CD14-positive monocyte (primary cell): ENCODE measurements around the gene CBLB. TPM values are rescaled to one million over a fixed set of nuclear protein-coding genes. Genes with fewer than 3 reads are reported as not detected.
A peak's percentile ranks its signal among the peaks of the same experiment; 100 is the strongest.

Experiments
- DNase-seq, 3 donors: peaks; one replicate each; pipeline ENCODE4 v3.0.0-alpha.2; 2011 to 2022
- H2AFZ ChIP-seq: 2 replicates; pipeline ENCODE4 v1.6.0; 2012; ENCODE audit warnings: mild to moderate bottlenecking, low read depth, low read length, inconsistent platforms; ENCODE audit not compliant: insufficient read depth, poor library complexity, severe bottlenecking
- H3K27ac ChIP-seq, 2 donors: 1 replicate in 1 of 2; 2 replicates in 1 of 2; pipeline ENCODE4 v1.5.1; 2012 to 2013; ENCODE audit warnings: low read length in 2 of 2, control low read depth in 1 of 2, inconsistent platforms in 1 of 2, low read depth in 1 of 2, mild to moderate bottlenecking in 1 of 2
- H3K27me3 ChIP-seq, 2 donors: one replicate each; pipeline versions ENCODE4 v1.6.0 to v1.6.1; 2011 to 2013; ENCODE audit warnings: low read length in 2 of 2; ENCODE audit not compliant: control insufficient read depth in 2 of 2, insufficient read depth in 2 of 2
- H3K36me3 ChIP-seq, 2 donors: replicated peaks in 1 of 2; 1 replicate in 1 of 2; 2 replicates in 1 of 2; pipeline versions ENCODE4 v1.5.1 to v1.6.1; 2012 to 2013; ENCODE audit warnings: low read length in 2 of 2, control low read depth in 1 of 2, inconsistent platforms in 1 of 2, mild to moderate bottlenecking in 1 of 2; ENCODE audit not compliant: insufficient read depth in 2 of 2, control insufficient read depth in 1 of 2
- H3K4me1 ChIP-seq, 2 donors: 1 replicate in 1 of 2; 2 replicates in 1 of 2; pipeline versions ENCODE4 v1.5.1 to v1.6.1; 2012 to 2013; ENCODE audit warnings: low read length in 2 of 2, control low read depth in 1 of 2, inconsistent platforms in 1 of 2, mild to moderate bottlenecking in 1 of 2, moderate library complexity in 1 of 2; ENCODE audit not compliant: insufficient read depth in 2 of 2, control insufficient read depth in 1 of 2
- H3K4me2 ChIP-seq: replicated peaks from 2 replicates; pipeline ENCODE3; 2012; ENCODE audit warnings: low read length, moderate library complexity, mild to moderate bottlenecking; ENCODE audit not compliant: poor library complexity, severe bottlenecking; ENCODE audit errors: extremely low read depth
- H3K4me3 ChIP-seq, 3 experiments: fragments of 200-600 bp in 1 of 3; sonication (generic) in 1 of 3; replicated peaks in 1 of 3; 1 replicate in 2 of 3; 2 replicates in 1 of 3; pipeline ENCODE4 v1.5.1; 2011 to 2013; ENCODE audit warnings: low read length in 3 of 3, mild to moderate bottlenecking in 3 of 3, control low read depth in 2 of 3, low read depth in 2 of 3, inconsistent platforms in 1 of 3, moderate library complexity in 1 of 3
- H3K79me2 ChIP-seq: 2 replicates; pipeline ENCODE4 v1.6.0; 2012; ENCODE audit warnings: mild to moderate bottlenecking, control low read depth, inconsistent platforms, low read length, moderate library complexity; ENCODE audit not compliant: insufficient read depth
- H3K9ac ChIP-seq: 2 replicates; pipeline ENCODE4 v1.6.0; 2017; ENCODE audit warnings: low read length, mild to moderate bottlenecking; ENCODE audit not compliant: insufficient read depth, poor library complexity, severe bottlenecking
- H3K9me3 ChIP-seq, 2 donors: replicated peaks in 1 of 2; 1 replicate in 1 of 2; 2 replicates in 1 of 2; pipeline versions ENCODE4 v1.5.1 to v1.6.1; 2012 to 2013; ENCODE audit warnings: low read length in 2 of 2, control low read depth in 1 of 2; ENCODE audit not compliant: control insufficient read depth in 1 of 2, insufficient read depth in 1 of 2
- H4K20me1 ChIP-seq: 2 replicates; pipeline ENCODE4 v1.6.0; 2012; ENCODE audit warnings: mild to moderate bottlenecking, low read length, control low read depth, moderate library complexity; ENCODE audit not compliant: insufficient read depth
- H3K27ac Mint-ChIP-seq, 7 donors: one replicate each; pipeline ENCODE4 v1.8.0; 2020; ENCODE audit warnings: mild to moderate bottlenecking in 7 of 7, mixed read lengths in 7 of 7, moderate library complexity in 6 of 7, inconsistent platforms in 2 of 7
- H3K27me3 Mint-ChIP-seq, 3 donors: one replicate each; pipeline ENCODE4 v1.8.0; 2021 to 2022; ENCODE audit warnings: low read depth in 3 of 3, mild to moderate bottlenecking in 3 of 3, mixed read lengths in 3 of 3, moderate library complexity in 3 of 3, inconsistent platforms in 1 of 3
- H3K36me3 Mint-ChIP-seq, 2 donors: one replicate each; pipeline ENCODE4 v1.8.0; 2020; ENCODE audit warnings: mixed read lengths in 2 of 2, inconsistent platforms in 1 of 2, mild to moderate bottlenecking in 1 of 2
- H3K4me1 Mint-ChIP-seq: one replicate; pipeline ENCODE4 v1.8.0; 2020; ENCODE audit warnings: mild to moderate bottlenecking, mixed read lengths
- H3K4me3 Mint-ChIP-seq, 2 donors: one replicate each; pipeline ENCODE4 v1.8.0; 2020; ENCODE audit warnings: mild to moderate bottlenecking in 2 of 2, mixed read lengths in 2 of 2, moderate library complexity in 1 of 2
- H3K9me3 Mint-ChIP-seq, 7 donors: one replicate each; pipeline ENCODE4 v1.8.0; 2020 to 2022; ENCODE audit warnings: mixed read lengths in 7 of 7, mild to moderate bottlenecking in 6 of 7, moderate library complexity in 6 of 7, inconsistent platforms in 2 of 7
- CTCF ChIP-seq: fragments of 200-600 bp; IDR thresholded peaks from one replicate; pipeline ENCODE4 v1.8.0; 2022; ENCODE audit warnings: antibody characterized with exemption, mild to moderate bottlenecking
- WGBS: methylation state at CpG from one replicate; pipeline ENCODE4 v1.1.5; 2013; ENCODE audit warnings: missing lambda C conversion rate; ENCODE audit not compliant: insufficient coverage; 5-methylcytosine and 5-hydroxymethylcytosine counted together
- intact Hi-C, 2 donors: fragments of 100-400 bp; cut with micrococcal nuclease; formaldehyde crosslinking; loops; one replicate each; pipeline versions ENCODE4 v1.15.0 to v1.15.1; 2023
- polyA plus RNA-seq, 3 donors: library from polyadenylated mRNA; depleted of rRNA in 1 of 3; unstranded in 2 of 3; stranded (reverse) in 1 of 3; fragments of 300-500 nt in 2 of 3; fragments of >200 nt in 1 of 3; fragmentation: Illumina TruSeq in 2 of 3; gene quantifications; 1 replicate in 2 of 3; 2 replicates in 1 of 3; pipeline ENCODE4 v1.2.3, GENCODE V29; 2012 to 2021

The CBLB gene
- polyA plus RNA-seq, 3 donors: 1.6 to 8.1 (median 3.6) TPM

- Histone ChIP-seq H4K20me1 (no peaks in the 10 kb centered on the region), H3K4me2 (no peak overlapping the region), H3K4me1 (peaks cover 0 to 6% of the 10 kb centered on the region in 2 donors), H2AFZ (no peak overlapping the region), H3K36me3 (peaks cover 0 to 7% of the 10 kb centered on the region in 2 donors), H3K9ac (no peak overlapping the region), H3K27me3 (no peaks in the 10 kb centered on the region), H3K27ac (no peak overlapping the region), H3K9me3 (no peaks in the 10 kb centered on the region), H3K79me2 (no peaks in the 10 kb centered on the region), H3K4me3 (no peak overlapping the region)
- no peak for TF ChIP-seq CTCF
- H3K36me3 Mint-ChIP-seq: peaks cover 11 to 13% of the 10 kb centered on the region in 2 donors
- peak overlapping the region in 3 of 7 donors; percentile 3 to 43 (median 3) for H3K27ac Mint-ChIP-seq
- DNase-seq: no peak
- WGBS: 22% methylated on average over 3 of the region's 3 CpGs
- intact Hi-C loops: no loop called here
- peaks cover 0 to 6% (median 4%) of the 10 kb centered on the region in 7 donors for H3K9me3 Mint-ChIP-seq
- H3K4me3 Mint-ChIP-seq: no peak overlapping the region
- peaks cover 15% of the 10 kb centered on the region for H3K4me1 Mint-ChIP-seq
- H3K27me3 Mint-ChIP-seq: no peaks in the 10 kb centered on the region
Observed at GRCh38 chr3:105746231-105746996, 122.4 kb downstream of the CBLB start.

- Histone ChIP-seq H3K4me3 (no peak overlapping the region), H4K20me1 (no peaks in the 10 kb centered on the region), H3K4me2 (no peak overlapping the region), H3K9ac (no peak overlapping the region), H3K4me1 (peaks cover 0 to 6% of the 10 kb centered on the region in 2 donors), H3K27ac (no peak overlapping the region), H2AFZ (no peak overlapping the region), H3K36me3 (peaks cover 0 to 7% of the 10 kb centered on the region in 2 donors), H3K79me2 (no peaks in the 10 kb centered on the region), H3K9me3 (no peaks in the 10 kb centered on the region), H3K27me3 (no peaks in the 10 kb centered on the region)
- H3K36me3 Mint-ChIP-seq: peaks cover 12 to 17% of the 10 kb centered on the region in 2 donors
- H3K27me3 Mint-ChIP-seq: no peaks in the 10 kb centered on the region
- H3K4me3 Mint-ChIP-seq: no peak overlapping the region
- peaks cover 18% of the 10 kb centered on the region for H3K4me1 Mint-ChIP-seq
- H3K9me3 Mint-ChIP-seq: peaks cover 3 to 10% (median 7%) of the 10 kb centered on the region in 7 donors
- no CpG with 5 or more reads among the region's 3 CpGs for WGBS
- DNase-seq: no peak
- TF ChIP-seq CTCF: no peak
- H3K27ac Mint-ChIP-seq: no peak overlapping the region
- intact Hi-C loops: no loop called here
Observed at GRCh38 chr3:105745046-105745445, 123.8 kb downstream of the CBLB start.
